Hematopoietic multipotent progenitor cell treated with erythropoietin and hydrocortisone succinate and interleukin-3 and kit ligand, for 4 days (in vitro differentiated cells): ENCODE data around the gene S100A3.
"Not testable (repeated sequence)": the region's sequence is repeated elsewhere in the genome, so short reads cannot be mapped to it uniquely, and the experiment has no call there.

Experiments
- DNase-seq: peaks from one replicate; pipeline ENCODE4 v3.0.0-alpha.2; 2015

Gene S100A3

GRCh38 chr1:153548722-153549688 is at the start of gene S100A3:
TSS of gene S100A3 (minus strand) at chr1:153549258. CDS start at chr1:153548485, 773 bp downstream.
- peak; percentile 42 for DNase-seq

- peak; percentile 93 for DNase-seq
These were observed 49.5 kb upstream of the S100A3 start for GRCh38 chr1:153598309-153599172.

GRCh38 chr1:153597206-153597605 is 48.1 kb upstream of the S100A3 start:
- peak; percentile 51 for DNase-seq

GRCh38 chr1:153592748-153593147 is 43.7 kb upstream of the S100A3 start:
- DNase-seq: no peak

GRCh38 chr1:153588482-153588881 is 39.4 kb upstream of the S100A3 start:
- no peak for DNase-seq

- not testable (repeated sequence) for DNase-seq
These were observed 39.0 kb upstream of the S100A3 start for GRCh38 chr1:153588033-153588432.

GRCh38 chr1:153587314-153587713 is 38.3 kb upstream of the S100A3 start:
- DNase-seq: no peak

- no peak for DNase-seq
These were observed 37.3 kb upstream of the S100A3 start for GRCh38 chr1:153586347-153586746.

GRCh38 chr1:153585006-153585405 is 35.9 kb upstream of the S100A3 start:
- DNase-seq: no peak

- no peak for DNase-seq
These were observed 34.9 kb upstream of the S100A3 start for GRCh38 chr1:153583976-153584375.

- not testable (repeated sequence) for DNase-seq
These were observed 34.5 kb upstream of the S100A3 start for GRCh38 chr1:153583514-153583913.

- not testable (repeated sequence) for DNase-seq
These were observed 33.8 kb upstream of the S100A3 start for GRCh38 chr1:153582836-153583235.

GRCh38 chr1:153578936-153579335 is 29.9 kb upstream of the S100A3 start:
- no peak for DNase-seq

GRCh38 chr1:153578490-153578889 is 29.4 kb upstream of the S100A3 start:
- no peak for DNase-seq

- DNase-seq: peak; percentile 50
These were observed 28.6 kb upstream of the S100A3 start for GRCh38 chr1:153577624-153578051.

- no peak for DNase-seq
These were observed 28.1 kb upstream of the S100A3 start for GRCh38 chr1:153577138-153577537.

GRCh38 chr1:153575497-153575896 is 26.4 kb upstream of the S100A3 start:
- DNase-seq: not testable (repeated sequence)

- DNase-seq: not testable (repeated sequence)
These were observed 26.0 kb upstream of the S100A3 start for GRCh38 chr1:153575081-153575491.

- DNase-seq: peak; percentile 52
These were observed 24.3 kb upstream of the S100A3 start for GRCh38 chr1:153573351-153573750.

- DNase-seq: peak; percentile 90
These were observed 23.5 kb upstream of the S100A3 start for GRCh38 chr1:153572569-153573015.

GRCh38 chr1:153571706-153572105 is 22.6 kb upstream of the S100A3 start:
- DNase-seq: no peak

GRCh38 chr1:153570874-153571273 is 21.8 kb upstream of the S100A3 start:
- DNase-seq: no peak

- no peak for DNase-seq
These were observed 20.4 kb upstream of the S100A3 start for GRCh38 chr1:153569465-153569864.
